Activated gamma-delta T cell treated with anti-CD3 and anti-CD28 coated beads, Interleukin-2, amount 50 U/mL, for 16 hours (primary cell): ENCODE results near the gene CTRB2.

ENCODE experiments used
- DNase-seq: peaks from one replicate; pipeline ENCODE4 v3.0.0-alpha.2; 2020; ENCODE audit warnings: low read depth

CTRB2 gene

DNA sequence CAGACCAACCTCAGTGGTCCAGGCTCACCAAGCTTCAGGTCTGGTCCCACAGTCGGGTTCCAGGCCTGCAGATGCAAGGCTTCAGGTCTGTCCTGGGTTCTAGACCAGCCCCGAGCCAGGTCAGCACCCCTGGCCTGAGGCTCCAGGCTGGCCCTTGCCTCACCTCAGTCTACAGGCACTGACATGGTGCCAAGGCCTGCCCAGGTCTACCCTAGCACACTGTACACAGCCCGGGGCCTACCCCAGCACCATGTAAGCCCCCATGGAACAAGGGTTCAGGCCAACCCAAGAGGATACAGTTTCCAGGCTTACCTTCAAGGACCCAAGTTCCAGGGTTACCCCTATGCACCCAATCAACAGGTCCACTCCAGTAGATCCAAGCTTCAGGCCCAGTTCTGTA lies 31.9 kb downstream of the CTRB2 start:
- no peak for DNase-seq

DNA sequence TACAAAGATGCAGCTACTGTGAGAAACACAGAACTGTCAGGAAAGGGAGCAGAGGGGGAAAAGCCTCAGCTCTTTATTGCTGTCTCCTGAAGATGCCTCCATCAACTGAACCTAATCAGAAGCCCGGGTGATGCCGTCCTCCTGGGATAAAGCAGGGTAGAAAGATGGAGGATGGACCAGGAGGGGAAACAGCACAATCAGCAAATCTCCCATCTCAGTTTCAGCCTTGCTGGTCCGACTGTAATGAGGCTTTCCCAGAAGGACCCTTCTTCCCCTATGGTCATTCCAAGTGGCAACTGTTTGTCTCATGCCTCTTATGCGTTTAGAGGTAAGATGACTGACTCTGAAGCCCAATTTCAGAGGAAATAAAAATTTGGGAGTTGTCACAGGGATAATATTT lies 34.4 kb downstream of the CTRB2 start:
- DNase-seq: no peak

DNA sequence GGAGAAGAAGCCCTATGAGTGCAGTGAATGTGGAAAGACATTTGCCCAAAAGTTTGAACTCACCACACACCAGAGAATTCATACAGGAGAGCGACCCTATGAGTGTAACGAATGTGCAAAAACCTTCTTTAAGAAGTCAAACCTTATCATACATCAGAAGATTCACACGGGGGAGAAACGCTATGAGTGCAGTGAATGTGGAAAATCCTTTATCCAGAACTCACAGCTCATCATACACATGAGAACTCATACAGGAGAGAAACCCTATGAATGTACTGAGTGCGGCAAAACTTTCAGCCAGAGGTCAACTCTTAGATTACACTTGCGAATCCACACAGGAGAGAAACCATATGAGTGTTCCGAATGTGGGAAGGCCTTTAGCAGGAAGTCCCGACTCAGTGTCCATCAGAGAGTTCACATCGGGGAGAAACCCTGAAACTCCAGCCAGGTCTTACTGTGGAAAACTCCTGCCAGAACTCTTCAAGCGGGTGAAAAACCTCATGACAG lies 37.0 kb downstream of the CTRB2 start:
- DNase-seq: no peak

DNA sequence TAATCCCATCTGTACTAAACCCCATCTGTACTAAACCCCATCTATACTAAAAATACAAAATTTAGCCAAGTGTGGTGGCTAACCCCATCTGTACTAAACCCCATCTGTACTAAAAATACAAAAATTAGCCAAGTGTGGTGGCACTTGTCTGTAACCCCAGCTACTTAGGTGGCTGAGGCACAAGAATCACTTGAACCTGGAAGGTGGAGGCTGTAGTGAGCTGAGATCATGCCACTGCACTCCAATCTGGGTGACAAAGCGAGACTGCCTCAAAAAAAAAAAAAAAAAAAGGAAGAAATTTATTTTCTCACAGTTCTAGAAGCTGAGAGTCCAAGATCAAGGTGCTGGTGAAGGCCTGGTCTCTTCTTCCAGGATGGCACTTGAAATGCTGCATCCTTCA lies 46.6 kb downstream of the CTRB2 start:
- DNase-seq: no peak
